T-helper 1 cell (primary cell): Measurements from ENCODE around the gene RPS16.

Source experiments
- DNase-seq, 5 donors: peaks; one replicate each; pipeline ENCODE4 v3.0.0-alpha.2; 2012 to 2020

The RPS16 gene

DNA sequence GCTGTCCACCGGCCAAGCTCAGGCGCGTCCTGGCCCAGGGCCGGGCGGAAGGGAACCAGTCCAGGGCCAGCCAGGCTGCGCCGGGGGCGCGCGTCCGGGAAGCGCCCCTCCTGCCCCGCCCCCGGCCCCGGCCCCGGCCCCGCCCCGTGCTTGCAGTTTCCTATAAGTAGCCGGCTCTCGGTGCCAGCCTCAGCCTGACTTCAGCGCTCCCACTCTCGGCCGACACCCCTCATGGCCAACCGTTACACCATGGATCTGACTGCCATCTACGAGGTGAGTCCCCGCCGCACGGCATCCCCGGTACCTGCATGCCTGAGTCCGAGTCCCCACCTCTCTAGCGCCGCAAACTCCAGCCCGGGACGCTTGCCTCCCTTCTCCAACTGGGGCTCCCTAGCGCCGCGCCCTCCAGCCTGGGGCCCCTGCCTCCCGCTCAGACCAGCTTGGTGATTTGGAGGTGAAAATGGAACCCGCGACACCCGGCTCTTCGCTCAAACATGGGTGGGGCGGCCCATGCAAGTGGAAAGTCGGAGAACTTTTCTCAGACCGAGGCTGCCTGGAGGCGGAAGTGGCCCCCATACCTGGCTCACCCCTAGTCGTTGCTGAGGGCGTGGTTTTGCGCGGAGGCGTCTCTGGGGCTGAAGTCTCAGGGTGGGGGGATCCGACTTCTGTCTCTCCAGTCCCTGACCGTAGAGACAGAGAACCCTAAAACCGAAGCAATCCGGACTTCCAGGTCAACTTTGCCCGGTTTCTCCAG, 28.9 kb downstream of the RPS16 start, which contains the start of gene ZFP36:
Gene ZFP36, plus strand, starts transcription at position 192 of the 754 bp plus-strand sequence. Its CDS starts 58 bp downstream, at position 250.
- peak; percentile 71 to 91 (median 84) for DNase-seq

DNA sequence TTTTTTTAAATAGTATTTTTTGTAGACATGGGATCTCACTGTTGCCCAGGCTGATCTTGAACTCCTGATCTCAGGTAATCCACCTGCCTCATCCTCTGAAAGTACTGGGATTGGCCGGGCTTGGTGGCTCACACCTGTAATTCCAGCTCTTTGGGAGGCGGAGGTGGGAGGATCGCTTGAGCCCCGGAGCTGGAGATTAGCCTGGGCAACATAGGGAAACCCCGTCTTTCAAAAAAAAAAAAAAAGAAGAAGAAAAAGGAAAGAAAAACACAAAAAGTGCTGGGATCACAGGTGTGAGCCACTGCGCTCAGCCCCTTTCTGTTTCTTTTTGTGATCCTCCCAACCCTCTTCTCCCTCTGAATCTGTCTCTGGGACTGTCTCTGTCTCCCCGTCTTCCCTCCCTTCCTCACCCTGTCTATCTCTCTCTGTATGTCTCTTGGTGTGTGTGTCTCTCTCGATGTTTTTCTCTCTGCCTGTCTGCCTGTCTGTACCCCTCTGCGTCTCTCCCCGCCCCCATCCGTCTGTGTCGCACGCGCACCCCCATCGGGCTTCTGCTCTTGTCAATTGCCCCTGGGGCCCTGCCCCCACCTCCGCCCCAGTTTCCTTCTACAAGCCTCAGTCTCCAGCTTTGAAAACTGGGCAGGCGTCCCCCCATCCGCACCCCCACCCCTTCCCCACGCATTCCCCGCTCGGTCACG, 29.6 kb downstream of the RPS16 start:
- peak; percentile 70 to 89 (median 80) for DNase-seq

DNA sequence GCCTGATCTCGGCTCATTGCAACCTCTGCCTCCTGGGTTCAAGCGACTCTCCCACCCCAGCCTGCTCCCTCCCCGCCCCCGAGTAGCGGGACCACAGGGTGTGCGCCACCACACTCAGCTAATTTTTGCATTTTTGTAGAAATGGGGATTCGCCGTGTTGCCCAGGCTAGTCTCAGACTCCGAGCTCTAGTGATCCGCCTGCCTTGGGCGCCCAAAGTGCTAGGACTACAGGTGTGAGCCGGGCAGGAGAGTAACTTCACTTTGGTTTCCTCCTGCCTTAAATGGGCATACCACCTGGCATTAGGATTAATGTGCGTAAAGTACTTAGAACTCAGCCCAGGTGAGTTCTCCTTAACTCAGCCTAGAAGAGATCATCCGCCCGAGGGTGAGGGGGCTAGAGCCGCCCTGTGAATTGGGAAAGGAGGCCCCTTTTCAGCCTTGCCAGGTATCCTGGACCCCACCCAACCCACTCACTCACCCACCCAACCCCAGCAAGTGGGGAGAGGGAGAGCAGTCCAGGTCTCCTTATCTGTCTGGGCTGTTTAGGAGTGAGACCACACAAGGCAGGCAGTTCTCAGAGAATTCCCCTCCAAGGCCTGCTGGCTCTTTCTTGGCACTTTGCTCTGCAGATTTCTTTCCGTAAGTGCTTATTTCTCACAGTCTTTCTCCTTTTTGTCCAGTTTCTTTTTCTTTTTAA, 30.3 kb downstream of the RPS16 start:
- no peak for DNase-seq

DNA sequence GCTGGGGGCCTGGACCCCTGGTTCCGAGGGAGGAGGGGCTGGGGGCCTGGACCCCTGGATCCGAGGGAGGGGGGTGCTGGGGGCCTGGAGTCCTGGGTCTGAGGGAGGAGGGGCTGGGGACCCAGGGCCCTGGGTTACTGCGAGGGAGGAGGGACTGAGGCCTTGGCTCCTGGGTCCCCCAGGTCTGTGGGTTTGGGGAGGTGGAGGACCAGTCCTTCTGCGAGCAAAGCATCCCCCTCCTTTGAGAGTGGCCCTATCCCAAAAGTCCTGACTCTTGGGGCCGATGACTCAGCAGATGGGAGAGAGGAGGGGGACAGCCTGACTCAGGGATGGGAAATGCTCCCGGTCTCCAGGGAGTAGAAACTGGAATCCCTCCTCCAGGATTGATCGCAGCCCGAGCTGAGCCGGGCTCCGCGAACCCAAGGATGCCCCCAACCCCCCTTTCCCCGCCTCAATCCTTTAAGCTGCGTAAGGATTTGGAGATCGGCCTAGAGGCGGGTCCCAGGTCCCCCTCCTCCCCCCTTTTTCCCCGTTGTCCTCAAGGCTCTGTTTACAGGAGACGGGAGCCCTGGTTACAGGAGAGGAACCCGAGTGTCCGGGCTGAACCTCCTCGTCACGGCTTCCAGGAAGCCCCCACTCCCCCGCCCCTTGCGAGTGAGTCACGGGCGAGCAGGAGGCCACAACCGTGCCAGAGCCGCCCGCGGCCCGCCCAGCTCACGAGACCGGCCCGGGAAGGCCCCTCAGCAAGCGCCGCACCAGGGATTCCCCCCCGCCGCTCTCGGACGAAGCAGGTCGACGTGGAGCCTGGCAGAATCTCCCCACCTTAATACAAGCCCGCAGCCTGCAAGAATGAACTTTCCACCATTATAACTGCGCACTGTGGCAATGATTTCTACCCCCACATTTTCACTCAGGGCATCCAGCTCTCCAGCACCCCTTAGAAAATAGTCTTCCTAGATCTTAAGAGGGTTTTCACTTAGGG, 32.1 kb downstream of the RPS16 start:
- DNase-seq, result peak; percentile 92 to 98 (median 97)

DNA sequence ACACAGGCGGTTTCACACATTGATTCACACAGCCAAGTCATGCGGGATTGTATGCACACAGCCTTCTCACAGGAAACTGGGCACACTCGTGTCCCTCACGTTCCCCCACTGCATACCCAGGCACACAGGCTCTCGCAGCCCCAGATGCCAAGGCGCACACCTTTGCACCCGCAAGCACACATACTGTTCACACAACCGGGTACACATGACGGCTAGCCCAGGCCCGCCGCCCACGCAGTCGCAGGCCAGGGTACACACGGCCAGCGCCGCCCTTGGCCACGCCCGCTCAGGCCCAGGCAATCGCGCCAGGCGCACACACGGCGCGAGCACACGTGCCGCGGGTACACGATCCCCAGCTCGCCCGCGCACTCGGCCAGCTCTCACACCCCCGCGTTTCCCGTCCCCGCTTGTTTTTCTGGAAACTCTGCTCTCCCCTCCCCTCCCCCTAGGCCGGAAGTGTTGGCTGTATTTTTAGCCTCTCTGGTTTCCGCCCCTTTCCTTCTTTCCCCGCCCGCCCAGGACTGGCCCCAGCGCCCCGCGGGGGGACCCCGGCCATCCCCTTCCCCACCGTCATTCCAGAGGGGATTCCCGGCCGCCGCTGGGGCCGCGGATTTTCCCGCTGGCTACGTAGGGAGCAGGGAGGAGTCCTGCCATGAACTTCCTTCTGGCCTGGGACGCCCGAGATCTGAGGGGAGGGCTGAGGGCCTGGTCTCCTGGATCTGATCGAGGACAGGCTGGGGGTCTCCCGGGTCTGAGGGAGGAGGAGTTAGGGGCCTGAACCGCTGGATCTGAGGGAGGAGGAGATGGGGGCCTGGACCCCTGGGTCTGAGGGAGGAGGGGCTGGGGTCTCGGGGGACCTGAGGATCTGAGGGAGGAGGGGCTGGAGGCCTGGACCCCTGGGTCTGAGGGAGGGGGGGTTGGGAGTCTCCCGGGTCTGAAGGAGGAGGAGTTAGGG, 33.1 kb downstream of the RPS16 start:
- peak; percentile 82 to 90 (median 86) for DNase-seq

DNA sequence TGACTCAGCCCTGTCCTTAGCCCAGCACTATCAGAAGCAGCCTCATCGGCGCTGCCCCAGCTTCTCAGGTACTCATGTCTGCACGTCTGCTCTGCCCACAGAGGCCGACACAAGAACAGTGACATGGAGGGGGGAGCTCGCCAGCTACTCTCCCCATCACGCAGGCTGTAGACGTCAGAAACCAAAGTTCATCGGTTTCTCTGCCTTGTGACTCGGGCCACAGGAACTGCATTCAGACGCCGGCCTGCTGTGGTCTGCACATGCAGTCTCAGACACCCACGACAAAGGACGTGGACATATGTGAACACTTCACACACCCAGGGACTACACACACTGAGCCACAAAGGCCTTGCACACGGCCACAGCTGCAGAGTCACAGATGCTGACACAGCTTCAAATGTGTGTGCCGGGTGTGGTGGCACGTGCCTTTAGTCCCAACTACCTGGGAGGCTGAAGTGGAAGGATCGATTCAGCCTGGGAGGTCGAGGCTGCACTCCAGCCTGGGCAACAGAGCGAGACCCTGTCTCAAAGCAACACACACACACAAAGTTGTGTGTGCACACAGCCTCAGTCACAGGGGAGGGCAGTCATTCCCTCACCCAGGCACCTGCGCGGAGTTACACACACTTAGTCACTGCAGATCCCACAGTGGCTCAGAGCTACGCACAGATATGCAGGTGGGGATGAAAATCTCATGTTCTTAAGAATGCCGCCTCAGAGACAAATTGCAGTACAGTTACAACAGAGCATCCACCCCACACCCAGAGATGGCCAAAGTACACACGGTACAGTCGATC, 34.0 kb downstream of the RPS16 start:
- DNase-seq, result peak; percentile 76 to 91 (median 84)

DNA sequence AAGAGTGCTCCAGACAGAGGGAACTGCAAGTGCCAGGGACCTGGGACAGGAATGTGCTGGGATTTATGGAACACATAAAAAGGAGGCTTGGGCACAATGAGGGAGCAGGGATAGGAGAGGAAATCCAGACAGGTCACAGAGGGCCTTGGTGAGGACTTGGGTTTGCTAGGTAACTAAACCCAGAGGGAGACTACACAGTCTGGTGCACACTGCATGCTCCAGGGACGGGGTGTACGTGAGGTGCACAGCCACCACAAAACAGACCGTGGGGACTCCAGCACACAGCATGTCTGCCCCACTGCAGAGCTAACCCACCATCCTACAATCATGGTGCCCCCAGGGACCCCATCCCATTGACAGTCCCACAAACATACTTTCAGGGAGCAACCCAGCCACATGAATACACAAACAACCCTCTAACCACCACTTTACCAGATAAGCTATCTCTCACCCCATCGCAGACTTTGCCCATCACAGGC, 34.6 kb downstream of the RPS16 start:
- DNase-seq, result no peak

DNA sequence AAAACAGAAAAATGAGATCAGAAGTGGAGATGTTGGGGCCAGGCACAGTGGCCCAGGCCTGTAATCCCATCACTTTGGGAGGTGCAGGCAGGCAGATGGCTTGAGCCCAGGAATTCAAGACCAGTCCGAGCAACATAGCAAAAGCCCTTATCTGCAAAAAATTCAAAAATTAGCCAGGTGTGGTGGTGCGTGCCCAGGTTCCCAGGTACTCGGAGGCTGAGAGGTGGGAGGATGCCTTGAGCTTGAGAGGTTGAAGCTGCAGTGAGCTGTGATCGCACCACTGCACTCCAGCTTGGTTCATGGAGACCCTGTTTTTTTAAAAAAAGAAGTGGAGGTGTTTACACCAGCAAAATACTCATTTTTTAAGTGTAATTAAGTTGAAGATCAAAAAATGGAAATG, 35.7 kb downstream of the RPS16 start:
- DNase-seq, result no peak

DNA sequence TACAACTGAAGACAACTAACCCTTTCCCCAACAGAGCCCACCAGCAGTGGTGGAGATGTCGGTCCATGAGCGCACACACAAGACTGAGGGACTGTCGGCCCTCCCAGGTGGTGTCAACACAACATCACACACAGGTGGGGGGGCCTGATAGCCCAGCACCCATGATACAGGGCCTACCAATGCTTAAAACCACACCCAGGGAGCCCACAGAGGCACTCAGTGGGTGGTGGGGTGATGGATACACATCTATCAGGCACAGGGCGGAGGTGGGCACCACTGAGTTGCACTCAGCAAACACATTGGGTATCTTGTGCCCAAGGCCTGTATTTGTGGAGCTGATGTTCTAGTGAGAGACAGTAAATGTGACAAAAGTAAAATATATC, 36.1 kb downstream of the RPS16 start:
- DNase-seq, result no peak

DNA sequence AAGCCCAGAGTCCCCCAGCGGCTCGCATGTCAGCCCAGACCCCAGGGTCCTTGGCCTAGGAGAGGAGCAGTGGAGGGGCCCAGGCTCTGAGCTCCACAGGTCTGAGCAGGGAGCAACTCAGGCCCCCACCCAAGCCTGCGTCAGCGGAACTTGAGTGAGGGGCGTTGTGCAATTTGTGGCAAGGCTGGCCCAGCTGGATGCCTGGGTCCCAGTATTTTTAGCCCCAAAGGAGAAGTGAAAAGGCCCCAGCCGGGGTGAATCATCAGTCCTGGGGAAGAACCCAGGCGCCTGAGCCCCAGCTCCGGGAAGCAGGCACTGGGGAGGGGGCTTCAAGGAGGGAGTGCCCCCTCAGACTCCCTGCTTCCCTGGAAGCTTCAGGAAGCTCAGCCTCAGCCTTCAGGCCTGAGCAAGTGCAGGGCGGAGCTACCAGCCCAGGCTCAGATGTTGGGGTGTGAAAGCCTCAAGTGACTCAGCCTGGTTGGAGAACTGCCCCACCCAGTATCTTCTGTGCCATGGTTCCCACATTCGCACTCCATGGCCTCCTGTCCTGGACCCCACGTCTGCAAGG, 37.4 kb downstream of the RPS16 start:
- peak in 1 of 5 donors; percentile 78 for DNase-seq

DNA sequence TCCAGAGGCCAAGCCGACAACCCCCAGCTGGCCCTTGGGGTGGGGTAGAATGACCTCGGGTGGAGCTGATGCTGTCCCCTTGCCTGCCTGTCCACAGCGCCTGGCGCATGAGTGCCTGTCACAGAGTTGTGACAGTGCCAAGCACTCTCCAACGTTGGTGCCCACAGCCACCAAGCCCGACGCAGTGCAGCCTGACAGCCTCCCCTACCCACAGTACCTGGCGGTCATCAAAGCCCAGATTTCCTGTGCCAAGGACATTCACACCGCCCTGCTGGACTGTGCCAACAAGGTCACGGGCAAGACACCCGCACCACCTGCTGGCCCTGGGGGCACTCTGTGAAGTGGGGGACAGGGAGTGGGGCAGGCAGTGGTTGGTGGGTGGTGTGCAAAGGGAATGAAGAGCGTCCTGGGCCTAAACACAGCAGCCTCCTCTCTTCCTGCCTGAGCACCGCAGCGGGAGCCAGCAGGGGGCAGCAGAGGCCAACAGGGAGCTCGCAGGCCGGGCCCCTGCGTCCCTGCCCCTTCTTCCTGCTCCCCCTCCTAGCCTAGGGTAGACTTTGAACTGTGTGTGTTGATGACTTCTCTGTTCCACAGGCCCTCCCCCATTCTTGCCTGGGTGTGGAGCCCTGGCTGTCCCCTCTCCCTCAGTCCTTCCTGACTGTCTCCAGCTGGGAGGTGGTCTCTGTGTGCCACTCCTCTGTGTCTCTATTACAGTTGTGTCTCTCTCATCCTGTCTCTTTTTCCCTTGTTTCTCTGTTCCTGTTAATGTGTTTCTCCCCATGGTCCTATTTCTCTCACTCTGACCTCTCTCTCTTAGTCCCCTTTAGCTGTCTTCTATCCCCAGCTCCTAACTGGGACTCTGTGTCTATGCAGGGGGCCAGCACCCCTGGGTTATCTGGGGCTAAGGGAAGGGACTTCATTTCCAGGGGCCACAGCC, 38.1 kb downstream of the RPS16 start:
- DNase-seq, result peak; percentile 81 to 93 (median 90)

DNA sequence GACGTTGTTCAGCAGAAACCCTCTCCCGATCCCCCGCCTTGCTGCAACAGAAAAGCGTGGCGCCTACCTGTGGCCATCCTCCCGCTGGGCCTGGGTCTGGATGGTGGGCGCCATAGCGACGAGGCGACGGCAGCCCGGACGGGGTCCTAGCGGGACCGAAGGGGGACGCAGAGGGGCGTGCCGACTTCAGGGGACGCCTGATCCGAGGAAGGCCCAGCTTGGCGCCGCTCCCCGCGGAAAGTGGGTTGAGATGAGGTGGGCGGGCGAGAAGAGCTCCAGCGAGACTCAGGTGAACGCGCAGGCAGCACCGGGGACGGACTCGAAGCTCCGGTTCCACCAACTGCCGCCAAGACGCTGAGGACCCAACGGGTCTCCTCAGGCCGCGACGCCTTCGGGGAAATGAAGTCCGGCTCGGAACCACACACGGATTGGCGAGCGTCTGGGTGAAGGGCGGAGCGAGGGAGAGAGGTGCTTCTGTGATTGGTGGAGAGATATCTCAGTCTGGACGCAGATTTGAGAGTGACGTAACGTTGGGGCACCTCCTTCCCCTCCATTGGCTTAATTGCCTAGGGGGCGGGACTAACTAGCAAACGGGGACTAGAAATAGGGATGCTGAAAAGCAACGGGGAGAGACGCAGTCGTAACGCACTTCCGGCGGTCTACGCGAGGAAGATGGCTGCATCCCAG, 44.9 kb downstream of the RPS16 start, which contains the start of the genes MED29 and PAF1:
Gene MED29, plus strand, starts transcription at position 628 of the 687 bp plus-strand sequence. Its CDS starts 45 bp downstream, at position 673.
Gene PAF1, minus strand, starts transcription at position 356 of the 687 bp plus-strand sequence. Its CDS starts 242 bp downstream, at position 114.
- DNase-seq, result peak; percentile 93 to 100 (median 96)

DNA sequence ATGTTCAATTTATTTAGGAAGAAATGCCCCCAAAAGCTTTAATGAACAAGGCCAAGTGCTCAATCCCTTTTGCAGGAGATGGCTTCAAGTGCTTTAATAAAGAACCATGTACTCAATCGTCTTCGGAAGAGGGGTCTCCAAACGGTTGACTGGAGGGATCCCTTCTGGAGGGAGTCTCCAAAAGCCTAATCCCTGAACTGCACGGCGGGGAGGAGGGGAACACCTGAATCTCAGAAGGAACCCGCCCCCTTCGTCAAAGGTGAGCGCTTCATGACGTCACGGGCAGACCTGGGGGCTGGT, 45.3 kb downstream of the RPS16 start:
- peak in 4 of 5 donors; percentile 68 to 86 (median 81) for DNase-seq

DNA sequence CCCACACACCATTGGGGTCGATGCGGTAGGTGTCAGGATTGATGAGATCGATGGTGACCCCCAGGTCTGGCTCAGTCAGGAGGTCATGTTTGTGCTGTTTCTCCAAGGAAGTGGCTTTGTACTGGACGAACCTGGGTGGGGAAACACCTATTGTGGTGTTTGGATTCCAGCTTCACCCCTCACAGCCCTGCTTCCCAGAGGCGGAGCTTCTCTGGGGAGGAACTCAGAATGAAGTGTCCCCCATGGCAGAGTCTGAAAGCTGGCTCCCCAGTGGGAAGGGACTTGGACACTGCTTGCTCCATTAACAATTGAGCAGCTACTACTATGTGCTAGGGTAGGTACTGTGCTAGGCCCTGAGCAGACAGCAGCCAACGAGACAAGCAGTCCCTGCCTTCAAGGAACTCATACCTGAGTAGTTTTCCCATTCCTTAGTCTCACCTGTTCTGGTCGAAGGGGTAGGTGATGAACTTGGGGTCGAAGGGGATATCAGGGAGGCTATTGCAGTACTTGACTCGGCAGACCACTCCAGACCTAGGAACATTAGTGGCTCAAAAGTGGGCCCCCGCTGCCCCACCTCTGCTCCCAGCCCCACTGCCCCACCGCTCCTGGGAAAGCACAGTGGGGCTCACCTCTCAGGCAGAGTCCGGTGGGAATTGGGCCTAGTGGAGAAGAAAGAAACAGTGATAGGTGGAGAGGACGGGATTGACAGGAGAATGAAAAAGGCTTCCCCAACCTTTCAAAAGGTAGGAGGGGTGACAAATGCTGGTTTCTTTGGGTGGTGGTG, 45.9 kb downstream of the RPS16 start:
- no peak for DNase-seq

DNA sequence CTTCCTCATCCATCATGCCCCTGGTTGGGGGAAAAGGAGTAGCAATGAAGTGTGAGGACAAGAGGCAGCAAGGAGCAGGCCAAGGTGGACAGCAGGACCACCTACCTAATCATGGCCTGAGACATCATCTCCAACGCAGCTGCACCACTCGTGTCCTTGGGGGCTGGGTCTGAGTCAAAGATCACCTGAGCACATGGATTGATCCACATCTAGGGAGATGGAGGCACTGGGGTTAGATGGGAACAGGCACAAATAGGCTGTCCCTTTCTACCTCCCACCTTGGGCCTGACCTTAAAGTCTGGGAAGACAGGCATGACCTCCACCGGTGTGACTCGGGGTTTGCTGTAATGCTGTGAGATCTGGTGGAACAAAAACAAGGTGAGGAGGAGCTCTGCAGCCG, 47.1 kb downstream of the RPS16 start:
- DNase-seq, result no peak

DNA sequence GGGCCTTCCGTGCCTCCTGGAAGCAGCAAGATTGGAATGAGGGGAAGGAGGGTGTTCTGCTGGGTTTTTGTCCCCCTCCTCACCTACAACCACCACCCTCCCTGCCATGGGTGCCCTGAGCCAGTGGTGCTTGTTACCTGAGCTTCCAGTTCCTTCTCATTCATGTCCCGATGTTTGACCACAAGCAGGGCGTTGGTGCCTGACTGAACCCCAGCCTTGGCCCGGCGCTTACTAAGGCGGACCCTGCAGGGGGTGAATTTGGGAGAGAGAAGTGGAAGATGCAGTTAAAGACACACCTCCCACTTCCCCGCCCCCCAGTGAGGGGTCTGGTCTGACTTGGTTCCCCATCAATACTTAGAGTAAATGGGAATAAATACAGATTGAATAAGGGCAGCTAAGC, 49.2 kb downstream of the RPS16 start:
- DNase-seq, result no peak
